NCI-H146 treated with DMSO at 0.1 percent for 48 hours (cell line): ENCODE measurements around the gene TRIM5.
"Not testable (repeated sequence)": the region's sequence is repeated elsewhere in the genome, so short reads cannot be mapped to it uniquely, and the experiment has no call there.

Experiments
- DNase-seq: peaks from one replicate; lab custom pipeline; 2025; ENCODE audit not compliant: unreplicated experiment; lab: John Stamatoyannopoulos, UW

Gene TRIM5

GRCh38 chr11:5689551-5689983 is 4.7 kb upstream of the TRIM5 start, which contains the start of gene TRIM22:
Gene TRIM22, plus strand, starts transcription at chr11:5689790. Its CDS starts 6,443 bp downstream, at chr11:5696233.
- no peak for DNase-seq

DNA sequence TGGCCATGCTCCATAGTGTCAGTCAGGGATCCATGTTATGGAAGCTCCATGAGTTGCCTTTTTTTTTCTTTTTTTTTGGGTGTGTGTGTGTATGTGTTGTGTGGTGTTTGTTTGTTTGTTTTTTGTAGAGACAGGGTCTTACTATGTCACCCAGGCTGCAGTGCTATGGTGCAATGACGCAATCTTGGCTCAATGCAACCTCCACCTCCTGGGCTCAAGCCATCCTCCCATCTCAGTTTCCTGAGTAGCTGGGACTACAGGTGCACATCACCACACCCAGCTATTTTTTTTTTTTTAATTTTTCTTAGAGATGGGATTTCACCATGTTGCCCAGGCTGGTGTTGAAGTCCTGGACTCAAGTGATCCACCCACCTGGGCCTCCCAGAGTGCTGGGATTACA is 3.6 kb upstream of the TRIM5 start:
- no peak for DNase-seq

- no peak for DNase-seq
Measured at GRCh38 chr11:5686426-5686825, 1.6 kb upstream of the TRIM5 start.

GRCh38 chr11:5684036-5684645 is 733 bp downstream of the TRIM5 start:
- DNase-seq = no peak

DNA sequence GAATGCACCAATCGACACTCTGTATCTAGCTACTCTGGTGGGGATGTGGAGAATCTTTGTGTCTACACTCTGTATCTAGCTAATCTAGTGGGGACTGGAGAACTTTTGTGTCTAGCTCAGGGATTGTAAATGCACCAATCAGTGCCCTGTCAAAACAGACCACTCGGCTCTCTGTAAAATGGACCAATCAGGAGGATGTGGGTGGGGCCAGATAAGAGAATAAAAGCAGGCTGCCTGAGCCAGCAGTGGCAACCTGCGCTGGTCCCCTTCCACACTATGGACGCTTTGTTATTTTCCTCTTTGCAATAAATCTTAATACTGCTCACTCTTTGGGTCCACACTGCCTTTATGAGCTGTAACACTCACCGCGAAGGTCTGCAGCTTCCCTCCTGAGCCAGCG is 1.3 kb downstream of the TRIM5 start:
- DNase-seq = not testable (repeated sequence)

DNA sequence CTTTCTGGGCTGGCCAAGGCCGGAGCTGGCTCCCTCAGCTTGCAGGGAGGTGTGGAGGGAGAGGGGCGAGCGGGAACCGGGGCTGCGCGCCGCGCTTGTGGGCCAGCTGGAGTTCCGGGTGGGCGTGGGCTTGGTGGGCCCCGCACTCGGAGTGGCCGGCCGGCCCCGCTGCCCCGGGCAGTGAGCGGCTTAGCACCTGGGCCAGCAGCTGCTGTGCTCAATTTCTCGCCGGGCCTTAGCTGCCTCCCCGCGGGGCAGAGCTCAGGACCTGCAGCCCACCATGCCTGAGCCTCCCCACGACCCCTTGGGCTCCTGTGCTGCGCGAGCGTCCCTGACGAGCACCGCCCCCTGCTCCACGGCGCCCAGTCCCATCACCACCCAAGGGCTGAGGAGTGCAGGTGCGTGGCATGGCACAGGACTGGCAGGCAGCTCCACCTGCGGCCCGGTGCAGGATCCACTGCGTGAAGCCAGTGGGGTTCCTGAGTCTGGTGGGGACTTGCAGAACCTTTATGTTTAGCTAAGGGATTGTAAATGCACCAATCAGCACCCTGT is 1.9 kb downstream of the TRIM5 start:
- not testable (repeated sequence) for DNase-seq

- no peak for DNase-seq
Measured at GRCh38 chr11:5679811-5680210, 5.1 kb downstream of the TRIM5 start.

DNA sequence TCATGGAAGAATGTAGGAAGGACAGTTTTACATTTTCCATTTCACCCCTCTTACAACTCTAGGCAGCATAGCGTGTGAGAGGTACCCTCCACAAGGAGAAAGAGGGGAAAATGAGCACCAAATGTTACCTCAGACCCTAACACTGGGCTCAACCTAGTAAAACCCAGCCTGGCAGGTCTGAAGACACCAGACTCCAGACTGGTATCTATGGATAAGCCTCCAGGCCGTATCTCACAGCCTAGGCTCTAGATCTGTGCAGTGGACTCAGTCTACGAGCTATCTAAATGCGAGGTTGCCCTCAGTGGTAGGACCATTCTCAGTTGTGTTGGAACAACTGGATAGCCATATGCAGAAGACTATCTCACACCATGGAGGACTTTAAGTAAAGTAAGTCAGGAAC is 10.5 kb downstream of the TRIM5 start:
- DNase-seq = no peak

DNA sequence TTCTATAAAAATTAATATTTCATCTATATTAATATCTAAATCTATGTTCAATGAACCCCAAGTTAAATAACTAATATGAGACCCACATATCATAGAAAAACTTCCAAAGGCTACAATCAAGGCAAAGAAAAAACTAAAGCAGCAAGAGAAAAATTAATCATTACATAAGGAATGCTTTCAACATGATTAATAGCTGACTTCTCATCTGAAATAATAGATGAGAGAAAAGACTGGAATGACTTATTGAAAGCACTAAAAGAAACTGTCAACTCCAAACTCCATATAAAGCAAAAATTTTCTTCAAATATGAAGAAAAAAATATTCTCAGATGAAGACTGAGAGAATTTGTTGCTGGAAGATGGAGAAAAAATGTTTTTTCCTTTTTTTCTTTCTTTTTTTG is 13.0 kb downstream of the TRIM5 start:
- no peak for DNase-seq

GRCh38 chr11:5666402-5666793 is 18.5 kb downstream of the TRIM5 start:
- no peak for DNase-seq

DNA sequence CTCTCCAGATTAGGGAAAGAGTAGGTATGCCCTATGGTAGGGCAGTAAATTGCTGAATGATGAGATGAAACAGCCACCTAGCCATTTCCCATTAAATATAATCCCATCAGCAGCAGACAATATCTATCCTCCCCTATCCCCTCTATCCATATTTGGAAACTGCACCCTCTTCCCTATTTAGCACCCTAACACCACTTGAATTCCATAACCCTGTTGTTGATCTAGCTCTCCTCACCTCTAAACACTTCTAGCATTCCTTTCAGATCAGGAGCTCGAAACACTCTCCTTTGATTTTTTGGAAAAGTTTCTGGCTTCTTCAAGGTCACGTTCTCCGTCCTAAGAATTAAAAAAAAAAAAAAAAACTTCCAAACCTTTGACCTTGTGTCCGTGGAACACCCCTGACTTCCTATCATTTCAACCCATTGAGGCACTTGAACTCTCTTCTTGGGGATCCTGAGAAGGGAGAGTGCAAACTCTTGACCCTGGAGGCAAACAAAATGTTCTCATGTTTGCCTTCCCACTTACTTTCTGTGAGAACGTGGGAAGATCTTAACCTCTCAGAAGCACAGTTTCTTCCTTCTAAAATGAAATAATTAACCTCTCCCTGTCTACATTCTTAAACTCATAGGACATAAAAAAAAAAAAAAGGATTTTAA is 19.0 kb downstream of the TRIM5 start:
- DNase-seq = no peak

- DNase-seq = no peak
Measured at GRCh38 chr11:5665051-5665570, 19.8 kb downstream of the TRIM5 start.

- no peak for DNase-seq
Measured at GRCh38 chr11:5663511-5663910, 21.4 kb downstream of the TRIM5 start.

GRCh38 chr11:5658318-5658717 is 26.6 kb downstream of the TRIM5 start:
- no peak for DNase-seq

- not testable (repeated sequence) for DNase-seq
Measured at GRCh38 chr11:5656956-5657355, 27.9 kb downstream of the TRIM5 start.

GRCh38 chr11:5655474-5655873 is 29.4 kb downstream of the TRIM5 start:
- DNase-seq = no peak

DNA sequence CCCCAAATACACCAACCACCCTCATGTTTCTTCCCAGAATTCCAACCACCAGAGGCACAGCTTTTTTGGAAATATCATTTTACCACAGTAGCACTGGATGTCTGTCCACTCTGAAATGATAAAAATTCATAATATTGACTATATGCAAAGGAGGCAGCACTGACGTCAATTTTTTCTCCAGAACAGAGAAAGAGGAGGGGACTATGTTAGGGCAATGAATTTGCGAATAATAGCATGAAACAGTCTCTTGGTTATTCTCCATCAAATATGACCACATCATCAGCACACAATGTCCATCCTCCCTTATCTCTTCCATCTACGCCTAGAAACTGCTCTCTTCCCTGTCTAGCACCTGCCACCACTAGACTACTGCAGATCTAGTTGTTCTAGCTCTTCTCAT is 38.7 kb downstream of the TRIM5 start:
- DNase-seq = no peak

DNA sequence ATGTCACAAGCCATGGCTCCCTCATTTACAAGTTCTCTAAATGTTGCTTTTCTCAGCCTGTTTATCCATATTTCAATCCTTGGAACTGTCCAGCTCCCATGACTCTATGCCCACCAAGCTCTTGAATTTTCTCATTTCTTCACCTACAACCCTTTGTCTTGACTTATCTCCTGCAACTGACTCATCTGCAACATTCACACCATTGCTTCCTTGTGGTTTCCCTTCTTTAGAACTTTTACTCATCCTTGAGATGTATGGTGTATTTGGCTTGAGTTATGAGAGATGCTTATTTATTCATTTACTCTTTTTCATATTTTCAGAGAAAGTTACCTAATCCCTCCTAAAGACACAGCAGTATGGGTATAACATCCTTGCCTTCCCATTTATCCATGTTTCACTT is 41.3 kb downstream of the TRIM5 start:
- DNase-seq = no peak

- DNase-seq = no peak
Measured at GRCh38 chr11:5639953-5640352, 44.9 kb downstream of the TRIM5 start.

DNA sequence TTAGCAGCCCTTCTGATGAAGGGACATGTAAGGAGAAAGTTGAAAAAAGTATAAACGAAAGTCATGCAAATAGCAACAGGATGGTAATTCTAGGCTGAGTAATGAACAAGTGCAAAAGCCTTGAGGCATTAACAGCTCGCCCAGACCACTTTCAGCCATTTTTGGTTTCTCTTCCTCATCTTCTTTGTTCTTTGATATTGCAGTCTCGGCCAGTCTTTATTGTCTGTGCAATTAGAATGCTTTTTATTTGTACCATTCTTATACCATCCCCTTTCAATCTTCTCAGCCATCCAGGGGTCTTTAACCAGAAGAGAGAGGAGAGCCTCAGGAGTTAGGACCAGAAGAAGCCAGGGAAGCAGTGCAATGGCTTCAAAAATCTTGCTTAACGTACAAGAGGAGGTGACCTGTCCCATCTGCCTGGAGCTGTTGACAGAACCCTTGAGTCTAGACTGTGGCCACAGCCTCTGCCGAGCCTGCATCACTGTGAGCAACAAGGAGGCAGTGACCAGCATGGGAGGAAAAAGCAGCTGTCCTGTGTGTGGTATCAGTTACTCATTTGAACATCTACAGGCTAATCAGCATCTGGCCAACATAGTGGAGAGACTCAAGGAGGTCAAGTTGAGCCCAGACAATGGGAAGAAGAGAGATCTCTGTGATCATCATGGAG is 52.8 kb downstream of the TRIM5 start:
- DNase-seq = no peak

DNA sequence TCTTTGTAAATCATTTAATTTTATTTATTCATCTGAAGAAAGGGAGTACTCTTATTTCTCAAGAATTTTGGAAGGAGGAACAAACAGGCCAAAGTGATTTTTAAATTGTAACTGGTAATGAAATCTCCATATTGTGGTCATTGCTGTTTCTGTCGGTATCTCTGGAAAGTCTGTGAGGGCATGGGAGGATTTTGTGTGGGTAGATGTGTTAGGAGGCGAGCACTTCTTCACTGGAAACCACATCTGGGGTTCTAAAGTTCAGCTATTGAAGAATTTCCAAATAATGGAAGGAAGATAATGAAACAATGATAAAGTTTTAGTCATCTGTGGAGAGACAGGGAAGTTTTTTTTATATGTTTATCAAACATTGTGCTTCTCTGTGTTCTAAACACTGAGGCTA is 53.5 kb downstream of the TRIM5 start:
- DNase-seq = no peak

DNA sequence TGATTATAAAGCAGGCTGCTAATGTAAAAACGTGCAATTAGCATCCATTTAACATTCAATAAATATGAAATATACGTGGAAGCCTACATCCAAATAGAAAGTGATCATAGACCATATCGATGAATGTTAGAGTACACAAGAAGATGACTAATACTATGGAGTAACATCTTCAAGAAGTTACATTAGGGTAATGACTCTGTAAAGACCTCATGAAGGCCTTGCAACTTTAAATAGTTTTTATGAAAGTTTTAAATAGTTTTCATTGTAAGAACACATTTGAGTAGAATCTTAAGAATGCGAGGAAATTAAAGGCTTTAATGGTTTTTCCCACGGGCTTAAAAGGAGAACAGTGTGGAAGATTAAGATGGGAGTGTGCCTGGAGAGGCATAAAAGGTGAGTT is 58.7 kb downstream of the TRIM5 start:
- DNase-seq = no peak
